ENCODE data around the gene RIC8A.

Gene RIC8A

DNA sequence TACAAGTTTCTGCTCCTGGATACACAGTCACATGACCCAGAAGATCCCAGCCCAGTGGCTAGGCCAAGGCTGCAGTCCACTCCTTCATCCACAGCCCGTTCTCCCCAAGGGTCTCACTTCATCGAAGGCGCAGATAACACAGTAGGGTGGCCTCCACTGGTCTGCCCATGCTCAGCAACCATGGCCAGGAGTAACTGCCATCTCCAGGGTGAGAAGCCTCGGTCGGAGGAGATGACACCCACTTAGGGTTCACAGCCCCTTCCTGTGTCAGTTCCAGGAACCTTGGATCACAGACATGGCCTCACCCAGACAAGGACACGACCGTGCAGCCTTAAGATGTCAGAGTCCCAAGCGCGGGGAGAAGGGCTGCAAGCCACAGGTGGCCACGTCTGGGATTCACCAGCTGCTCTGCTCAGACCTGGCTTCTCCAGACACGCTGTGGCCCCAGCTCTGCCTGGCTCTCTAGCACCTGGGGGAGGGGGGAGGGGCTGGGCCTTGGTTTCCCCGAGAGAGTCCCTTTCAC is 2.9 kb upstream of the RIC8A start:
- DNase-seq: no peak

DNA sequence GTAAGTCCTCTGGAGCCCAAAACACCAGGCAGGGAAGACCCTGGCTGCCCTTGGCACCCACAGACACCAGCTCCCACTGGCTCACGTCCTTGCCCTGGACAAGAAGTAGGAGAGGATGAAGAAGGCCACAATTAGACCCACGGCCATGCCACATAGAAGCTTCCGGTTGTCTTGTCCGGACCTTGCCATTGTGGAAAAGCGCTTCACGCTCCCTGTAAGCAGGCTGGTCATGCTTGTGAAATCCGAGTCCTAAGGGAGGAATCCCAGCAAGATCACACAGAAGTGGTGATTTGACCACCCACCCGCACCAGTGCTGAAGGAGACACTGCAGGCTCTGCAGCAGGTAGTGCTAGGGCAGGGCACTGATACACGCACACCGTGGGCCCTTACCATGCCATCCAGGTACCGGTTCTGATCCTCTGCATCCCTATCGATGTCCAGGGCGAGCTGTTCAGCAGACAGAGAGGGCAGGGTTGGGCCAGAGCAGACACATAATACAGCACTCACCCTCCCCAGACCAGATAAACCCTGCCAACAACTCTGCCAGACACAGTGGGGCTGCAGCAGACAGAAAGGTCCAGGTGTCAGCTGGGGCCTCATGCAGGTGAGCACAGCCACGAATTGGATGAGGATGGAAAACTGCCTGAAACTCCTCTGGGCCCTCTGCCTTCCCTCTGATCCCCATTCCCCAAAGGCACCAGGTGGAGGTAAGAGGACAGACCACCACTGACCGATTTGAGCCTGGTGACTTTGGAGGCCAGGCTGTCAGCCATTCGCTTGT is 2.1 kb upstream of the RIC8A start:
- no peak for DNase-seq

DNA sequence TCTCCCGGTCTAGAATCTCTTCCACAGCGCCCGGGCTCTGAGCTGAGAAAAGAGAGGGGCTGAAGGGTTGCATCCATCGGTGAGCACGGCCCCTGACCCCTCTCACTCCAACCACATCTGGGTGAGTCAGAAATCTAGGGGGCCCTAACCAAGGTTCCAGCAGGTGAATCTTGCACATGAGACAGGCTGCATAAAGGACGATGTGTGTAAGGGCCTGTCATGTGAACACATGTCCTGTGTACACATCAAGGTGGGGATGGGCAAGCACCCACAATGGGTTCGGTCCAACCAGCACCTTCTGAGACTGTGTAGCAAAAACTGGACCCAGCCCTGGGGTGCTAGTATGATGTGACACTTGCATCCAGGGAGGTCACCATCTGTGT is 1.5 kb upstream of the RIC8A start:
- DNase-seq: no peak

DNA sequence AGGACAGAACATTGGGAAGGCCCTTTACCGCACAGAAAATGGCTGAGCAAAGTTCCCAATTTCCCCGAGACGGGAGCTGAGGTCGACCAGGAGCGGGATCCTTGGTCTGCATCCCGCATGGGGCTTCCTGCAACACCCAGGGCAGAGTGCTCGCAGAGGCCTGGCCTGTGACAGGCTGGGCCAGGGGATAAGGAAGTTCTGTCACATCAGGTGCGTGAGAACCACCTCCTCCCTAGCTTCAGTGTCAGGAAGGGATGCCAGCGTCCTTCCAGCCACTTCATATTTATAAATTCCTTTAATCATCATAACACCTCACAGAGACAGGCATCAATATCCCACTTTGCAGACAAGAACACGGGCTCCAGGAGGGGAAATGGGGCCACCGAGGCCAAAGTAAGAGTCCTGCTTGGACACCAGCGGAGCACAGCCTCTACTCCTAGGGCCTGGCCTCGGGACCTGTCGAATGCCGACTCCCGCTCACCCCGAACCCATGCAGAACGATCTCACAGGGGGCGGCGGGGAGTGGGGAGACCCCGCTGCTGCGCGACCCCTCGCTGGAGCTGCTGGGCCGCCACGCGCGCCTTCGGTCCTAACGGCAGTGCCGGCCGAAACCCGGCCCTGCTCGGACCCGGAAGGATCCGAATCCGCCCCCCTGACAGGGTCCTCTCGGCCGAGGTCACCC is 841 bp upstream of the RIC8A start:
- no peak for DNase-seq

DNA sequence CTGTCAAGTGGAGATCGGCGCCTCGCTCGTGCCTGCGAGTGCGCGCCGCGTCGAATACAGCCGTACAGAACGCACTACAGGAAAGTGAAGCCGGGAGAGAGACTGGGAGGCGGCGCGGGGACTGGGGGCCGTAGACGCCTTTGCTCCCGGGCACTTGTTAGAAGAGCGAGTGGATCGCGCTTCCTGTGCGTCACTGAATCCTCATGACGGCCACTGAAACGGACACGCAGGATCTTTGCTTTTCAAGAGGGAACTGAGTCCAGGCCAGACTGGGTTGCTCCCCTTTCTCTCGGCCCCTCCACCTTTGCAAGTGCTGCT is 314 bp downstream of the RIC8A start:
- no peak for DNase-seq

DNA sequence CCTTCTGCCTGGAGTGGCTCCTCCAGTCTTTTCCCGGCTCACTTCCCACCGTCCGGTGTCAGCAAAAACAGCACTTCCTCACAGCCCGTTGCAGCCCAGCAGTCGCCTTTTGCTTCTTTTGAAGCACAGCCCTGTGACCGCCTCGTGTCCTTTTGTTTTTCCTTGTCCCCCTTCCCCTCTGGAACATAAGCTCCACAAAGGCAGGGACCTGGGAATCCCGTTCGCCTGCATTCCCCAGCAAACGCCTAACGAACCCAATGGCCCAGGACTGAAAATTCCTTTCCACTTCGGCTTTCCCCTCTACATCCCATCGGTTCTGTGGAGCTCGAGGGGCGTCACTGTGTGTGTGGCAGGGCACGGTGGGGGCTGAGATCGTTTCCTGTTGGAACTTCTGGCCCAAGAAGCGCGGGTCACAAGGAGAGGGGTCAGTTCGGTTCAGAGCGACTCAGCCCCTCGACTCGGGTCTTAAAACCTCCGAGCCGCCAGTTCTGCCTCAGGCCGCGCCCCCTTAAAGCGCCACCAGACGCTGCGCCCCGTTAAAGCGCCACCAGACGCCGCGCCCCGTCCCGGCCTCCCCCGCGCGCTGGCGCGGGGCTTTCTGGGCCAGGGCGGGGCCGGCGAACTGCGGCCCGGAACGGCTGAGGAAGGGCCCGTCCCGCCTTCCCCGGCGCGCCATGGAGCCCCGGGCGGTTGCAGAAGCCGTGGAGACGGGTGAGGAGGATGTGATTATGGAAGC is 841 bp downstream of the RIC8A start:
- DNase-seq: peak; percentile 84

DNA sequence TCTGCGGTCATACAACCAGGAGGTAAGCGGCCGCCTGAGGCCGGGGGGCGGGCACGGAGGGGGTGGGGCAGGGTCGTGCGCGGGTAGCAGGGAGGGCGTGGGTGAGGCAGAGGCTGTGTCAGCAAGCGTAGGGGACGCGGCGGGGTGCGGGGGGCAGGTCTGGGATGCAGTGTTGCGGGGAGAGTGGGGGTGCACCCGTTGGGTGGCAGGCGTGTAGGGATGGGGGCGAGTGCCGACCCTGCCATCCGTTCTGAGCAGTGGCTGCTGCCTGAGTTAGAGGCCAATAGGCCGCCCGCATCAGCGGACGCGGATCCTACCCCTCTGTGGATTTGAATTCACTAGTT is 1.4 kb downstream of the RIC8A start:
- DNase-seq: no peak

DNA sequence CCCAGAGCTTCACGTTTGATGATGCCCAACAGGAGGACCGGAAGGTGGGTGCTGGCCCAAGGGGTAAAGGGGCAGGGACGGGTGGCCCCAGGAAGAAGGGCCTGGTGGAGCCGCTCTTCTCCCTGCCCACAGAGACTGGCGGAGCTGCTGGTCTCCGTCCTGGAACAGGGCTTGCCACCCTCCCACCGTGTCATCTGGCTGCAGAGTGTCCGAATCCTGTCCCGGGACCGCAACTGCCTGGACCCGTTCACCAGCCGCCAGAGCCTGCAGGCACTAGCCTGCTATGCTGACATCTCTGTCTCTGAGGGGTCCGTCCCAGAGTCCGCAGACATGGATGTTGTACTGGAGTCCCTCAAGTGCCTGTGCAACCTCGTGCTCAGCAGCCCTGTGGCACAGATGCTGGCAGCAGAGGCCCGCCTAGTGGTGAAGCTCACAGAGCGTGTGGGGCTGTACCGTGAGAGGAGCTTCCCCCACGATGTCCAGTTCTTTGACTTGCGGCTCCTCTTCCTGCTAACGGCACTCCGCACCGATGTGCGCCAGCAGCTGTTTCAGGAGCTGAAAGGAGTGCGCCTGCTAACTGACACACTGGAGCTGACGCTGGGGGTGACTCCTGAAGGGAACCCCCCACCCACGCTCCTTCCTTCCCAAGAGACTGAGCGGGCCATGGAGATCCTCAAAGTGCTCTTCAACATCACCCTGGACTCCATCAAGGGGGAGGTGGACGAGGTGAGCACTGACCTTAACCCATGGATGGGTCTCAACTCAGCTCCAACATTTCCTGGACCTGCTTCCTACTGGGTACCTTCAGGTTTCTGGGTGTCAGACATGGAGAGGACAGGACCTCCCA is 2.0 kb downstream of the RIC8A start:
- DNase-seq: no peak

DNA sequence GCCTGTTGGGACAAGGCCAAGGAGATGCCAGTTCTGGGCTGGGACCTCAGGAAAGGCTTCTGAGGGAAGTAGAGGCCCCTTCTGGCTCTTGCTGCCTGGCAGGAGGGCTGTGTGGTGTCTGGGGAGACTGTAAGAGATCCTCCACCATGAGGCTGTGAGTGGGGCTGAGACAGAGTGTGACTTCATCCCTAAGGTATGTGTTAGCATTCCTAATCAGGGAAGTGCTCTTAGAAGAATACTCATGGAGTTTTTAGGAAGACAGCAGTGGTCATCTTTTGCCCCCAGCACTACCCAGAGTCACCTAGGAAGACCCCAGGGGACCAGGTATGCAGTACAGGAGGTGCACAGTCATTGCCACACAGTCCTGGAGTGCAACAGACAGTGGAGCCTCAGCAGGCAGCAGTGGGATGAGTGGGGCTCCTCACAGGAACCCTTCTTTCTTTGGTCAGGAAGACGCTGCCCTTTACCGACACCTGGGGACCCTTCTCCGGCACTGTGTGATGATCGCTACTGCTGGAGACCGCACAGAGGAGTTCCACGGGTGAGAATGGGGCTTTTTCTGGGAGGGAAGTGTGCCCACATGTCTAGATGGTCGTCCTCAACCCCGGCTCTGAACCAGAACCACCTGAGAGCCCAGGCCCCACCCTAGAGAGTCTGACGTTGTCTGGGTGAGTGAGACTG is 2.8 kb downstream of the RIC8A start:
- DNase-seq: no peak

DNA sequence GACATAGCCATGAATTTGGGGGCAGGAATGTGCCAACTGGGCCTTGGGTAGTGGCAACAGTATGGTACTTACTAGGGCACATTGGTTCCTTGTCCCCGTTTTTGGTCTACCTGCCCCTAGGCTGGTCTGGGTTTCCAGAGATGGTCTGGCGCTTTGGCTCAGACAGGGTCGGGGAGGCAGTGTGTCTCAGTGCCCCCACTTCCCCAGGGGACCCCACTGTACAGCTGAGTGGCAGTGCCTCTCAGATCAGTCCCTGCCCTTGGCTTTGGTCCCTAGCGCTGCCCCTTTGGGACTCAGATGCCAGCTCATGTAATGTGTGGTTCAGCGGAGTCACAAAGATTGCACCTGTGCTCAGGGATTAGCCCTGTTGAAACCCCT is 3.3 kb downstream of the RIC8A start:
- no peak for DNase-seq

DNA sequence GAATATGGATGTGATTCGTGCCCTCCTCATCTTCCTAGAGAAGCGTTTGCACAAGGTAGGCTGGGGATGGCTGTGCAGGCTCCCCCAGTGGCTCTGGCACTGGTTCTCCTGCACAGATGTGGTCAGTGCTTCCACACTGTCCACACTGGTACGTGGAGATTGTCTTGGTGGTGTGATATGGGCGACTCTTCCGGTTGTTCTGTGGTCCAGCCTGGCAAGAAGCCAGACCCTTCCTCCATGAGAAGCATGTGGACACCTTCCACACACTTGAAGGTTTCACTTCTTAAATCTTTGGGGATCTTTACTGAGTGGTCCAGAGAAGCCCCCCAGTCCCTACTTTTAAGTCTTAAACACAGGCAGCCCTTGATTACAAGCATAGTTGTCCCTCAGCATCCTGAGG is 3.8 kb downstream of the RIC8A start:
- DNase-seq: no peak

DNA sequence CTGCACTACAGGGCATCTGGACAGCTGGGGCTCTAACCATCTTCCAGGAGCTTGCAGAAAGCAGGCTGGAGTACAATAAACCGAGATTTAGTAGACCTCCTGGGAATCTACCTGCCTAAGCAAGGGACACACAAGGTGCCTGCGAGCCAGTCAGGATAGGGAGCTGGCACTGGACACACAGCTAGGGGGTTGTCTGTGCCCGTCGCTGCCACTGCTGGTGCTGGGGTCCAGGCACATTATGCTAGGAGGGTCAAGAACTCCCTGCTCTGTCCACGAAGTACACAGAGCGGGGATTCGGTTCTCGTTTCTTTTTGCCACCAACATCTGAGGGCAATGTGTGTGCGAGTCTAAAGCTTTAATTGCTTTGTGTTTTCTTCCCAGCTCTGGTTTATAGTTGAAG is 4.2 kb downstream of the RIC8A start:
- no peak for DNase-seq

DNA sequence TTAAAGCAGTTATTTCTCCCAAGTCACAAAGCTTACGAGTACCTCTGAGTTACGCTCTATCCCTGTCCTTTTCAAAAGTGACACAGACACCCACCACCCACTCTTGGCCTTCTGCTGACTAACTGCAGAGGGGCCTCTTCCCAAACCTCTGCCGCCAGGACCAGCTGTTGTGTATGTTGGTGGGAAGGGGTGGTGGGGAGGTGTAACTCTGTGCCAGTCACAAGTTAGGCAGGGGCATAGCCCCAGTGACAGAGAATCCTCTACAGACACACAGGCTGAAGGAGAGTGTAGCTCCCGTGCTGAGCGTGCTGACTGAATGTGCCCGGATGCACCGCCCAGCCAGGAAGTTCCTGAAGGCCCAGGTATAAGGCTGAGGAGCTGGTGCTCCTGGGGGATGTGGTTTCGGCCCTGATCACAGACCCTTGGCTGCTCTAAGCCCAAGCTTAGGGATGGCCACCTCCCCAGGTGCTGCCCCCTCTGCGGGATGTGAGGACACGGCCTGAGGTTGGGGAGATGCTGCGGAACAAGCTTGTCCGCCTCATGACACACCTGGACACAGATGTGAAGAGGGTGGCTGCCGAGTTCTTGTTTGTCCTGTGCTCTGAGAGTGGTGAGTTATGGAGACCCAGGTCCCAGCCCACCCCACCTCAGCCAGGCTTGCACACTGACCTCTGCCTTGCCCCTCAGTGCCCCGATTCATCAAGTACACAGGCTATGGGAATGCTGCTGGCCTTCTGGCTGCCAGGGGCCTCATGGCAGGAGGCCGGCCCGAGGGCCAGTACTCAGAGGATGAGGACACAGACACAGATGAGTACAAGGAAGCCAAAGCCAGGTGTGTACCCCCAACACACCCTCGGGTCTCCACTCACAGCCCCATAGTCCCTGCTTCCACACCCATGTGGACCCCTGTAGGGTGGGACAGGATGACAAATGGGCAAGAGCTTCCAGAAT is 4.9 kb downstream of the RIC8A start:
- DNase-seq: no peak

DNA sequence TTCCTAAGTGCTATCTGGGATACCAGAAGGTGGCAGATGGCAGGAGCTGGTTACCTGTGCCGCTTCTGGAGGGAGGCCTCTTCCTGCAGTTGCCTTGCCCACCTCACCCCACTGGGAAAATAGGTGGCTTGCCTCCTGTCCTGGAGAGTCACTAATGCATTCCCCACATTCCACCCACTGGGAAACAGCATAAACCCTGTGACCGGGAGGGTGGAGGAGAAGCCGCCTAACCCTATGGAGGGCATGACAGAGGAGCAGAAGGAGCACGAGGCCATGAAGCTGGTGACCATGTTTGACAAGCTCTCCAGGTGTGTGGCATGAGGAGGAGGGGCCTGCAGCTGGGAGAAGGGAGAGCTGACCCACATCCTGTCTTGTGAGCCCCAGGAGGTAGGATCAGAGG is 5.6 kb downstream of the RIC8A start:
- DNase-seq: no peak

DNA sequence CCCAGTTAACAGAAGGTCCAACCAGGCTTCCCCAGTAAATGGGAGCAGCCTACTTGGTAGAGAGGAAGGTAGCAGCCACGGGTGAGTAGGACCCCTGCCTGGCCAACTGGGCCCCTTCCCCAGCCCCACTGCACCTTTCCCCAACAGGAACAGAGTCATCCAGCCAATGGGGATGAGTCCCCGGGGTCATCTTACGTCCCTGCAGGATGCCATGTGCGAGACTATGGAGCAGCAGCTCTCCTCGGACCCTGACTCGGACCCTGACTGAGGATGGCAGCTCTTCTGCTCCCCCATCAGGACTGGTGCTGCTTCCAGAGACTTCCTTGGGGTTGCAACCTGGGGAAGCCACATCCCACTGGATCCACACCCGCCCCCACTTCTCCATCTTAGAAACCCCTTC is 6.6 kb downstream of the RIC8A start:
- no peak for DNase-seq

DNA sequence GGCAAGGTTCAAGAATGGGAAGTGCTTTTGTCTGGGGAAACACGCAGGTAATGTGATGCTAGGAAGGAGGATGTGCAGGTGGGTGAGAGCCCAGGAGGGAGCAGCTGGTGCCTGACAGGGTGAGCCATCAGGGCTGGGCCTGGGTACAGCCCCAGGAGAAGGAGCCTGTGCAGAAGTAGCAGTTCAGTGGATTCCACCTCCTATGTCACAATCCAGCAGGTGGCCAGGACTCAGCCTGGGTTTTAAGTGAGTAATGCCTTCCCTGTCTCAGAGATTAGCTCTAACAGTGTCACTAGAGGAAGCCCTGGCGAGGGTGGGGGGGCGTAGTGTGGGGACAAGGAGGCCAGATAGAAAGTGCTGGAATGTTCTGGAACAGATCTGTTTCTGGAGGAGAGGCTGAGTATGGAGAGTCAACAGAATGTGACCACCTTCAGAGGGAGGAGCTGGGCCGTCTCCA is 8.1 kb downstream of the RIC8A start:
- no peak for DNase-seq

DNA sequence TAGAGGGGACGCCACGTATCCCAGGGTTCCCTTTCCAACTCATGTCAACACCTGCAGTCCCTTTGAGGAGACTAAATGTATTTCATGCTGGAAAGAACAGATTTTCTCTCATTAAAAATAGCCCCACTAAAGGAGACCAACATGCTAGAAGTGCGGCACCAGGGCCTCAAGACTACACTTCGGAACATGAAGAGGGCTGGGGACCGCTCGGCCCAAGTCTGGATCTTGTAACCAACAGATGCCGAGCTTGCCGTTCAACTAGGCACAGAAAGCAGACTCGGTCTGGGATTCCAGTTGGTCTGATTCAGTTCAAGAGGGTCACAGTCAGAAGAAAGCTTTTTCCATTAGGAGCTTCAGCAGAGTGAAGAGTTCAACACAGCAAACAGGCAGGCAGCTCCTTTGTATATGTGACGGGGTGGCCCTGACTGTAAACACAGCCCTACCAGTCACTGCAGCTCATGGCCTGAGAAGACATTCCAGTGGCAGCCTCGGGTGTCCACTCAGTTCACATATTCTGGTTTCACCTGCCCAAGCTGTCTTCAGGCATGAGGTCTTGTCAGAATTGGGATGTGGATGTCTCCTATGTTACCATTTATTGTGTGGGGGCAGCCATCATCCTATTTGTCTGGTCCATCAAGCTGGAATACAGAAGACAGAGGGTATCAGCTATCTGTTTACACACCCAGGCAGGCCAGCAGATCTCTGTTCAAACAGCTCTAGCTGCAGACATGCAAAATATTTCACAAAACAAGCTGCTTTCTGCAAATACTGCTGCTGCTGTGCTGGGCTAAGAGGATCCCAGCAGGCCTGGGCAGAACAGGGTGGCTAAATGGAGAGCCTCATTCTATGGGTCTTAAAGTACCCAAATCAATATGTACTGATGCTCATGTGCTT is 8.8 kb downstream of the RIC8A start:
- no peak for DNase-seq

DNA sequence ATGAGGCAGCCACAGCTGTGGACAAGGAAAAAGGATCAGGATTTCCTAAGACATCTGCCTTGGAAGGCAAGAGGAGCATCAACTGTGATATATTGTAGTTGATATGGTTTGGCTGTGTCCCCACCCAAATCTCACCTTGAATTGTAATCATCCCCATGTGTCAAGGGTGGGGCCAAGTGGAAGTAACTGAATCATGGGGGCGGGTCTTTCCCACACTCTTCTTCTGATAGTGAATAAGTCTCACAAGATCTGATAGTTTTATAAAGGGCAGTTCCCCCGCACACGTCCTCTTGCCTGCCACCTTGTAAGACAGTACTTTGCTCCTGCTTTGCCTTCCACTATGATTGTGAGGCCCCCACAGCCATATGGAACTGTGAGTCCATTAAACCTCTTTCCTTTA is 10.2 kb downstream of the RIC8A start:
- DNase-seq: no peak

DNA sequence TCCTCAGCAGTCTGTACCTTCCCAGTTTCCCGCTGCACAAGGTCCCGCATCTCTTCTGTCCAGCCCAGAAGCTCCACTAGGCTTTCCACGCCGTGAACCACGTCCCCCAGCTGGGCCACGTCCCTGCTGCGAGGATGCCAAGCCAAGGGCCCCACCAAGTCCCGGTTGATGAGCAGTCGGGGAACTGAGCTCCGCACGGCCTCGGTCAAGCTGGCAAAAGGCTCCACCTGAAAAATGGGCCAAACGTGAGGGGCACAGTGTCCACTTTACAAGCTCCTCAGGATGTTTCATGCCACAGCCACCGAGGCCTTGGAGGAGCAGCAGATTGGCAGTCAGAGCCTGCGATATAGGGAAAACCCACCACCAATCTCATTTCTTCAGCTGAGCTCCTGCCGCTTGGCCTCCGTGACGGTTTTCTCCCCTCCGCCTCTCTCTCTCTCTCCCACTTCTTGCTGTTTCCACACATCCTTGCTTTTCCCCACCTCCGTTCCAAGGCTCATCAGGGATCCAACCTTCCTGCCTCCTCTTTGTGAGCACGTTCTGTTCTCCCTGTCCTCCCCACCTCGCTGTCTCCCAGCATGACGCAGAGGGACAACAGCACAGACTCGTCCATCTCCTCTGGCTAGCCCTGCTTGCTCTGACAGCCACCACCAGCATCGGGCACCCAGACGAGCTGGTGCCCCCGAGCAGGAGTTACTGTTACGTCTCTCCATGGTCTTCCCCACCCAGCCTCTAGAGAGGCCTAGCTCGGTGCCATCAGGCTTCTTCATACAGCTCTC is 11.5 kb downstream of the RIC8A start:
- no peak for DNase-seq

Data from stimulated activated CD4-positive, alpha-beta T cell treated with anti-CD3 and anti-CD28 coated beads, Interleukin-4, amount 100 ng/mL, for 24 hours (primary cell).